Measurements from ENCODE around the gene PREPL.

GRCh38 chr2:44397447-44398175 is 36.3 kb upstream of the PREPL start:
- TF ChIP-seq CTCF (conservative IDR thresholded peaks at IDR 0.05; ENCODE audit: low read depth, low read length) (no peak), POLR2A (IDR thresholded peaks at IDR 0.05; ENCODE audit: low read depth, low read length) (no peak), RFX5 (IDR thresholded peaks at IDR 0.05; ENCODE audit: low read depth, low read length) (no peak), MXI1 (IDR thresholded peaks at IDR 0.05; ENCODE audit: borderline replicate concordance, low read depth, low read length) (no peak), ELK1 (IDR thresholded peaks at IDR 0.05; ENCODE audit: borderline replicate concordance, low read depth, low read length) (no peak), MAFK (IDR thresholded peaks at IDR 0.05; ENCODE audit: low read depth, low read length) (no peak), CEBPB (IDR thresholded peaks at IDR 0.05; ENCODE audit: low read depth, low read length) (no peak), RCOR1 (IDR thresholded peaks at IDR 0.05; ENCODE audit: insufficient replicate concordance, low read length) (no peak), CHD1 (IDR thresholded peaks at IDR 0.05; ENCODE audit: low read depth, low read length) (no peak), FOS (IDR thresholded peaks at IDR 0.05; ENCODE audit: low read depth, low read length) (no peak), NFE2L2 (IDR thresholded peaks at IDR 0.05; ENCODE audit: low read depth, low read length) (no peak), SMC3 (IDR thresholded peaks at IDR 0.05; ENCODE audit: low read depth, low read length) (no peak)

Measured in IMR-90 (cell line).